ENCODE results near the gene APAF1.

GRCh38 chr12:98709022-98709421 lies 63.9 kb downstream of the APAF1 start:
- TF ChIP-seq CTCF (conservative IDR thresholded peaks at IDR 0.05), result no peak
- TF ChIP-seq EZH2 (IDR thresholded peaks at IDR 0.05; ENCODE audit: low read depth), result no peak
